OCI-LY1 (cell line): Measurements from ENCODE around the gene DHRS1.

Experiments
- H2AFZ ChIP-seq: fragments of 200-600 bp; sonication (generic), shearing (Covaris generic); 2 replicates; pipeline ENCODE4 v1.6.0; 2014; ENCODE audit warnings: antibody characterized with exemption, mild to moderate bottlenecking, low read length
- H3F3A ChIP-seq: fragments of 200-600 bp; sonication (generic), shearing (Covaris generic); 2 replicates; pipeline ENCODE4 v1.6.0; 2014; ENCODE audit warnings: mild to moderate bottlenecking, antibody characterized with exemption, low read length, moderate library complexity; ENCODE audit not compliant: insufficient read depth
- H3K27ac ChIP-seq: fragments of 200-600 bp; sonication (generic); 2 replicates; pipeline ENCODE4 v1.5.1; 2014; ENCODE audit warnings: low read length, mixed run types, mild to moderate bottlenecking, low read depth; ENCODE audit not compliant: poor library complexity, severe bottlenecking
- H3K27me3 ChIP-seq: fragments of 200-600 bp; sonication (generic); 2 replicates; pipeline ENCODE4 v1.6.0; 2014; ENCODE audit warnings: antibody characterized with exemption, mild to moderate bottlenecking, low read length, moderate library complexity; ENCODE audit not compliant: insufficient read depth
- H3K36me3 ChIP-seq: fragments of 200-600 bp; sonication (generic); 2 replicates; pipeline ENCODE4 v1.6.1; 2014; ENCODE audit warnings: mild to moderate bottlenecking, antibody characterized with exemption, low read length, moderate library complexity, mixed read lengths; ENCODE audit not compliant: insufficient read depth
- H3K4me1 ChIP-seq: fragments of 200-600 bp; sonication (generic); 2 replicates; pipeline ENCODE4 v1.5.1; 2014; ENCODE audit warnings: mild to moderate bottlenecking, low read length, moderate library complexity; ENCODE audit not compliant: insufficient read depth, severe bottlenecking
- H3K4me2 ChIP-seq: fragments of 200-600 bp; sonication (generic), shearing (Covaris generic); 2 replicates; pipeline ENCODE4 v1.6.1; 2014; ENCODE audit warnings: low read length
- H3K4me3 ChIP-seq: fragments of 200-600 bp; sonication (generic); 2 replicates; pipeline ENCODE4 v1.5.1; 2014; ENCODE audit warnings: low read length, low read depth, mild to moderate bottlenecking, mixed read lengths; ENCODE audit not compliant: poor library complexity, severe bottlenecking
- H3K79me2 ChIP-seq: fragments of 200-600 bp; shearing (Covaris generic); 2 replicates; pipeline ENCODE4 v1.6.1; 2016; ENCODE audit warnings: mixed run types, low read length, mixed read lengths; ENCODE audit not compliant: insufficient read depth
- H3K9ac ChIP-seq: fragments of 200-600 bp; sonication (generic), shearing (Covaris generic); 2 replicates; pipeline ENCODE4 v1.6.1; 2014; ENCODE audit warnings: mild to moderate bottlenecking, low read length, mixed read lengths
- H3K9me2 ChIP-seq: fragments of 200-600 bp; sonication (generic), shearing (Covaris generic); 2 replicates; pipeline ENCODE4 v1.6.1; 2014; ENCODE audit warnings: low read depth, mild to moderate bottlenecking, low read length, mixed read lengths
- H3K9me3 ChIP-seq: fragments of 200-600 bp; shearing (Covaris generic); 2 replicates; pipeline ENCODE4 v1.6.1; 2014; ENCODE audit warnings: low read length, mixed read lengths
- H4K20me1 ChIP-seq: fragments of 200-600 bp; sonication (generic), shearing (Covaris generic); 2 replicates; pipeline ENCODE4 v1.6.0; 2016; ENCODE audit warnings: mild to moderate bottlenecking, low read length; ENCODE audit not compliant: insufficient read depth
- CTCF ChIP-seq: fragments of 200-600 bp; sonication (generic), shearing (Covaris generic); IDR thresholded peaks from 2 replicates; pipeline ENCODE4 v1.5.1; 2017; ENCODE audit warnings: mild to moderate bottlenecking, antibody characterized with exemption, low read length, moderate library complexity, mixed read lengths
- EZH2 ChIP-seq: fragments of 200-600 bp; sonication (generic), shearing (Covaris generic); IDR thresholded peaks from 2 replicates; pipeline ENCODE4 v1.8.0; 2017; ENCODE audit warnings: borderline replicate concordance, mixed run types, mild to moderate bottlenecking, antibody characterized with exemption, low read length, moderate library complexity, mixed read lengths

The DHRS1 gene

GRCh38 chr14:24315807-24316596 is 16.4 kb upstream of the DHRS1 start:
- Histone ChIP-seq H3K4me3 (no peak overlapping the region), H2AFZ (no peak overlapping the region), H3K4me2 (no peak overlapping the region), H4K20me1 (no peaks in the 10 kb centered on the region), H3K36me3 (no peaks in the 10 kb centered on the region), H3K79me2 (no peaks in the 10 kb centered on the region), H3F3A (no peaks in the 10 kb centered on the region), H3K9ac (no peak overlapping the region), H3K9me3 (no peaks in the 10 kb centered on the region), H3K9me2 (no peaks in the 10 kb centered on the region), H3K4me1 (peaks cover 18% of the 10 kb centered on the region), H3K27me3 (no peaks in the 10 kb centered on the region; the same call in 1 of the 2 replicates), H3K27ac (no peak overlapping the region)
- TF ChIP-seq CTCF: no peak
- TF ChIP-seq EZH2: no peak

GRCh38 chr14:24315243-24315806 is 15.7 kb upstream of the DHRS1 start:
- Histone ChIP-seq H3K9me2 (no peaks in the 10 kb centered on the region), H4K20me1 (no peaks in the 10 kb centered on the region), H3K9me3 (no peaks in the 10 kb centered on the region), H3K4me2 (no peak overlapping the region), H3K27me3 (no peaks in the 10 kb centered on the region; the same call in 1 of the 2 replicates), H3K4me1 (peaks cover 25% of the 10 kb centered on the region), H3K4me3 (no peak overlapping the region), H3K27ac (no peak overlapping the region), H3K9ac (no peak overlapping the region), H2AFZ (no peak overlapping the region), H3K36me3 (no peaks in the 10 kb centered on the region), H3F3A (no peaks in the 10 kb centered on the region), H3K79me2 (no peaks in the 10 kb centered on the region)
- TF ChIP-seq CTCF: no peak
- no peak for TF ChIP-seq EZH2

- no peak overlapping the region for H2AFZ ChIP-seq
- no peaks in the 10 kb centered on the region for H3K79me2 ChIP-seq
- H3K27me3 ChIP-seq: no peaks in the 10 kb centered on the region; the same call in 1 of the 2 replicates
- H3F3A ChIP-seq: no peaks in the 10 kb centered on the region
- H3K4me2 ChIP-seq: no peak overlapping the region
- no peaks in the 10 kb centered on the region for H3K9me3 ChIP-seq
- no peaks in the 10 kb centered on the region for H3K9me2 ChIP-seq
- H3K4me1 ChIP-seq: peaks cover 32% of the 10 kb centered on the region
- no peaks in the 10 kb centered on the region for H3K36me3 ChIP-seq
- no peak overlapping the region for H3K4me3 ChIP-seq
- no peak overlapping the region for H3K27ac ChIP-seq
- TF ChIP-seq CTCF (no peak), EZH2 (no peak)
- H3K9ac ChIP-seq: no peak overlapping the region
- H4K20me1 ChIP-seq: no peaks in the 10 kb centered on the region
These were observed 15.0 kb upstream of the DHRS1 start for GRCh38 chr14:24314377-24315193.
